ACC112 (cell line): ENCODE results near the gene BPIFB1.

ENCODE experiments used
- H2AFZ ChIP-seq: fragments of 200-600 bp; sonication (generic); one replicate; pipeline ENCODE4 v1.6.0; 2017; ENCODE audit warnings: antibody characterized with exemption, low read length; ENCODE audit not compliant: unreplicated experiment
- H3K27ac ChIP-seq: fragments of 200-600 bp; sonication (generic); 2 replicates; pipeline ENCODE4 v1.5.1; 2014; ENCODE audit warnings: low read depth, mild to moderate bottlenecking, antibody characterized with exemption, low read length, moderate library complexity
- H3K27me3 ChIP-seq: fragments of 200-600 bp; sonication (generic); 2 replicates; pipeline ENCODE4 v1.6.1; 2014; ENCODE audit warnings: mild to moderate bottlenecking, antibody characterized with exemption, low read length, moderate library complexity, mixed read lengths; ENCODE audit not compliant: insufficient read depth
- H3K36me3 ChIP-seq: fragments of 200-600 bp; sonication (generic); 2 replicates; pipeline ENCODE4 v1.6.1; 2016; ENCODE audit warnings: mild to moderate bottlenecking, antibody characterized with exemption, low read length, moderate library complexity, mixed read lengths; ENCODE audit not compliant: insufficient read depth
- H3K4me1 ChIP-seq: fragments of 200-600 bp; sonication (generic); one replicate; pipeline ENCODE4 v1.6.1; 2016; ENCODE audit warnings: low read length, mixed read lengths; ENCODE audit not compliant: insufficient read depth, unreplicated experiment, control insufficient read depth
- H3K4me3 ChIP-seq: fragments of 200-600 bp; sonication (generic); 2 replicates; pipeline ENCODE4 v1.5.1; 2014; ENCODE audit warnings: mild to moderate bottlenecking, low read depth, low read length
- H3K79me2 ChIP-seq: fragments of 200-600 bp; sonication (generic); one replicate; pipeline ENCODE4 v1.6.0; 2016; ENCODE audit warnings: low read length; ENCODE audit not compliant: control insufficient read depth, unreplicated experiment, insufficient read depth

The BPIFB1 gene

GRCh38 chr20:33249456-33249855 lies 33.6 kb upstream of the BPIFB1 start:
- H3K4me3 ChIP-seq: no peak overlapping the region
- no peak overlapping the region for H3K27ac ChIP-seq
- H3K27me3 ChIP-seq: peaks cover 30% of the 10 kb centered on the region
- no peak overlapping the region for H2AFZ ChIP-seq
- H3K4me1 ChIP-seq: no peaks in the 10 kb centered on the region
- H3K79me2 ChIP-seq: no peaks in the 10 kb centered on the region
- no peaks in the 10 kb centered on the region for H3K36me3 ChIP-seq

- no peaks in the 10 kb centered on the region for H3K79me2 ChIP-seq
- H3K4me3 ChIP-seq: no peak overlapping the region
- H3K36me3 ChIP-seq: no peaks in the 10 kb centered on the region
- peaks cover 35% of the 10 kb centered on the region; the same call in 1 of the 2 replicates for H3K27me3 ChIP-seq
- no peaks in the 10 kb centered on the region for H3K4me1 ChIP-seq
- H2AFZ ChIP-seq: no peak overlapping the region
- no peak overlapping the region for H3K27ac ChIP-seq
Observed at GRCh38 chr20:33250666-33251065, 32.3 kb upstream of the BPIFB1 start.

- H3K27me3 ChIP-seq: peaks cover 40% of the 10 kb centered on the region; the same call in 1 of the 2 replicates
- no peaks in the 10 kb centered on the region for H3K79me2 ChIP-seq
- H3K4me3 ChIP-seq: no peak overlapping the region
- no peaks in the 10 kb centered on the region for H3K4me1 ChIP-seq
- H2AFZ ChIP-seq: no peak overlapping the region
- no peak overlapping the region for H3K27ac ChIP-seq
- H3K36me3 ChIP-seq: no peaks in the 10 kb centered on the region
Observed at GRCh38 chr20:33251496-33251895, 31.5 kb upstream of the BPIFB1 start.

DNA sequence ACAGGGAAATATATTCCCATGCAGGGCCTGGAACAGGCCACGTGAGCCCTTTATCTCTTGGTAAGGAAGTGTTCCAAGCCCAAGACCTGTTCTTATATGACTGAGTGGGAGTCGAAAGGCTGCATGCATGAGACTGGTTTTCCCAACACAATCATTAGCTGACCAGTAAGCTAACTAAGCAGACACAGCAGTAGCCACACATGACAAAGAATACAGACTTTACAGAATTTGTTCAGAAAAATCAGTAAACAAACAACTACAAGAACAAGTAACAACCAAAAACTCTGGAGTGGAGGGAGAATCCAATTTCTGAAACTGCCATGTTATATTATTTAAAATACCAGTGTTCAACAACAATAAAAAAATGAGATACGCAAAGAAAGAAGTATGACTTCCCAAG lies 30.6 kb upstream of the BPIFB1 start:
- Histone ChIP-seq H3K4me3 (no peak overlapping the region), H3K79me2 (no peaks in the 10 kb centered on the region)

GRCh38 chr20:33255005-33255404 lies 28.0 kb upstream of the BPIFB1 start:
- Histone ChIP-seq H3K79me2 (no peaks in the 10 kb centered on the region), H3K36me3 (no peaks in the 10 kb centered on the region), H3K27ac (no peak overlapping the region), H2AFZ (no peak overlapping the region), H3K4me1 (no peaks in the 10 kb centered on the region), H3K4me3 (no peak overlapping the region), H3K27me3 (peaks cover 20% of the 10 kb centered on the region; the same call in 1 of the 2 replicates)

More for the DNA sequence above, 30.6 kb upstream of the BPIFB1 start:
- Histone ChIP-seq H3K36me3 (no peaks in the 10 kb centered on the region), H2AFZ (no peak overlapping the region), H3K27me3 (peaks cover 32% of the 10 kb centered on the region; the same call in 1 of the 2 replicates), H3K27ac (no peak overlapping the region), H3K4me1 (no peaks in the 10 kb centered on the region)

- Histone ChIP-seq H3K4me3 (no peak overlapping the region), H3K79me2 (no peaks in the 10 kb centered on the region), H2AFZ (no peak overlapping the region)
Observed at GRCh38 chr20:33257237-33257636, 25.8 kb upstream of the BPIFB1 start.

DNA sequence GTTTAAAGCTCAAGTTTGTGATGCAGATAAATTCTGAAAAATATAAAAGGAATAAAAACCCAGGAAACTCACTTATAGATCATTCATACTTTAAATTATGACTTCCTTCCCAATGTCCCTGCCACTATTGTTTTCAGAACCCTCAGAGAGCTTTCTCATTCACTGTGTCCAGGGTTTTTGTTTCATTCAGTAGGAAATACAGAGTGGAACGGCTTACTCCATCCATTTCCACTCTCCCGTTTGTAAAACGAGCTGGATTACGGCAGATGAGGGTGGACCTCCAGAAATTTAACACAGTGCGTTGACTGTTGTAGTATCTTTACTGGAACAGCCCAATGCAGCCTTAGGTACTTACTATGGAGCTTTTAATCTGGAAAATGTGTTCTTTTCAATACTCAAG lies 23.6 kb upstream of the BPIFB1 start:
- H2AFZ ChIP-seq: no peak overlapping the region
- H3K27me3 ChIP-seq: peaks cover 16% of the 10 kb centered on the region; the same call in 1 of the 2 replicates
- peaks cover 10% of the 10 kb centered on the region for H3K4me1 ChIP-seq
- no peaks in the 10 kb centered on the region for H3K36me3 ChIP-seq
- H3K27ac ChIP-seq: no peak overlapping the region
- H3K79me2 ChIP-seq: no peaks in the 10 kb centered on the region
- H3K4me3 ChIP-seq: no peak overlapping the region

More at GRCh38 chr20:33257237-33257636, 25.8 kb upstream of the BPIFB1 start:
- Histone ChIP-seq H3K27me3 (peaks cover 20% of the 10 kb centered on the region; the same call in 1 of the 2 replicates), H3K4me1 (peaks cover 6% of the 10 kb centered on the region), H3K27ac (no peak overlapping the region), H3K36me3 (no peaks in the 10 kb centered on the region)

GRCh38 chr20:33261465-33261864 lies 21.5 kb upstream of the BPIFB1 start:
- Histone ChIP-seq H2AFZ (peak overlapping the region; percentile 16), H3K36me3 (no peaks in the 10 kb centered on the region), H3K27ac (peak overlapping the region; percentile 33; the same call in 1 of the 2 replicates), H3K79me2 (no peaks in the 10 kb centered on the region), H3K4me1 (peaks cover 10% of the 10 kb centered on the region), H3K4me3 (no peak overlapping the region), H3K27me3 (peaks cover 12% of the 10 kb centered on the region)

- Histone ChIP-seq H3K4me3 (no peak overlapping the region; the same call in 1 of the 2 replicates), H3K4me1 (peaks cover 10% of the 10 kb centered on the region), H3K27me3 (peaks cover 20% of the 10 kb centered on the region), H3K79me2 (no peaks in the 10 kb centered on the region), H2AFZ (peak overlapping the region; percentile 16), H3K27ac (peak overlapping the region; percentile 33), H3K36me3 (no peaks in the 10 kb centered on the region)
Observed at GRCh38 chr20:33262658-33263065, 20.4 kb upstream of the BPIFB1 start.

- Histone ChIP-seq H2AFZ (no peak overlapping the region), H3K36me3 (no peaks in the 10 kb centered on the region), H3K27me3 (peaks cover 24% of the 10 kb centered on the region), H3K27ac (no peak overlapping the region), H3K79me2 (no peaks in the 10 kb centered on the region), H3K4me1 (peaks cover 10% of the 10 kb centered on the region), H3K4me3 (no peak overlapping the region)
Observed at GRCh38 chr20:33263784-33264183, 19.2 kb upstream of the BPIFB1 start.

DNA sequence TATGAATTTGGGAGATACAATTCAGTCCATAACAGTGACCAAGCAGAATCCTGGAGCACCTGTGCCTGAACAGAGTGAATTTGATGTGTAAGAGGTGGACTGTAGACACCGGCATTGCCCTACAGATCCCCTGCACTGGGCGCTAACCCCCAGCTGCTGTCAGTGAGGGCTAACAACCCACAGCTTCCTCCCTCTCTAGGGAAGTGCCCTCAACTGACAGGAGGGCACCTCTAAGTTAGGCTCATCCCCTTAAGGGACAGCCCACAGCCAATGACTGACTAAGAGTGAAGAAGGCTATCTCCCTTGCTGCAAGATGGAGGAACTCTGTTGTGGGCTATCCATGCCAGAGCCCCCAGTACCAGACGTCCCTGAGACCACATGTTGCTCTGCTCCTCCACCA lies 15.3 kb upstream of the BPIFB1 start:
- Histone ChIP-seq H3K27ac (no peak overlapping the region), H3K27me3 (peaks cover 45% of the 10 kb centered on the region), H2AFZ (no peak overlapping the region), H3K36me3 (no peaks in the 10 kb centered on the region), H3K4me1 (peaks cover 4% of the 10 kb centered on the region), H3K4me3 (no peak overlapping the region), H3K79me2 (no peaks in the 10 kb centered on the region)
